ENCODE measurements around the gene MEI4. TPM values are rescaled to one million over a fixed set of nuclear protein-coding genes. Genes with fewer than 3 reads are reported as not detected.
"Not testable (repeated sequence)": the region's sequence is repeated elsewhere in the genome, so short reads cannot be mapped to it uniquely, and the experiment has no call there.

The MEI4 gene
- total RNA-seq, 1 donor from 2014 or later: not detected

- no peak overlapping the region for H3K4me3 Mint-ChIP-seq (ENCODE audit: unreplicated experiment)
- H3K36me3 Mint-ChIP-seq (ENCODE audit: unreplicated experiment): no peaks in the 10 kb centered on the region
- TF ChIP-seq CTCF (IDR thresholded peaks at IDR 0.05): no peak
- no peaks in the 10 kb centered on the region for H3K4me1 Mint-ChIP-seq (ENCODE audit: unreplicated experiment)
- no peaks in the 10 kb centered on the region for H3K27me3 Mint-ChIP-seq (ENCODE audit: unreplicated experiment)
- no peak overlapping the region for H3K27ac Mint-ChIP-seq (ENCODE audit: unreplicated experiment)
- H3K9me3 Mint-ChIP-seq (ENCODE audit: unreplicated experiment): no peaks in the 10 kb centered on the region
- no peak for DNase-seq (ENCODE audit: extremely low spot score, unreplicated experiment)
Measured at GRCh38 chr6:77829736-77830135, 176.9 kb downstream of the MEI4 start.

- not testable (repeated sequence) for H3K27ac Mint-ChIP-seq (ENCODE audit: unreplicated experiment); DNase-seq (ENCODE audit: extremely low spot score, unreplicated experiment); H3K27me3 Mint-ChIP-seq (ENCODE audit: unreplicated experiment); H3K4me3 Mint-ChIP-seq (ENCODE audit: unreplicated experiment); H3K4me1 Mint-ChIP-seq (ENCODE audit: unreplicated experiment); H3K9me3 Mint-ChIP-seq (ENCODE audit: unreplicated experiment); H3K36me3 Mint-ChIP-seq (ENCODE audit: unreplicated experiment)
Measured at GRCh38 chr6:77833749-77834148, 180.9 kb downstream of the MEI4 start.

- H3K36me3 Mint-ChIP-seq (ENCODE audit: unreplicated experiment): no peaks in the 10 kb centered on the region
- H3K4me3 Mint-ChIP-seq (ENCODE audit: unreplicated experiment): no peak overlapping the region
- no peak for TF ChIP-seq CTCF (IDR thresholded peaks at IDR 0.05)
- DNase-seq (ENCODE audit: extremely low spot score, unreplicated experiment): no peak
- no peaks in the 10 kb centered on the region for H3K4me1 Mint-ChIP-seq (ENCODE audit: unreplicated experiment)
- H3K27ac Mint-ChIP-seq (ENCODE audit: unreplicated experiment): no peak overlapping the region
- H3K9me3 Mint-ChIP-seq (ENCODE audit: unreplicated experiment): no peaks in the 10 kb centered on the region
- H3K27me3 Mint-ChIP-seq (ENCODE audit: unreplicated experiment): peaks cover 8% of the 10 kb centered on the region
Measured at GRCh38 chr6:77834591-77834996, 181.8 kb downstream of the MEI4 start.

- Mint-ChIP-seq H3K4me3 (ENCODE audit: unreplicated experiment) (no peak overlapping the region), H3K27ac (ENCODE audit: unreplicated experiment) (no peak overlapping the region)
Measured at GRCh38 chr6:77837034-77837784, 184.4 kb downstream of the MEI4 start.

GRCh38 chr6:77839292-77839691 is 186.5 kb downstream of the MEI4 start:
- Mint-ChIP-seq H3K9me3 (ENCODE audit: unreplicated experiment) (no peaks in the 10 kb centered on the region), H3K36me3 (ENCODE audit: unreplicated experiment) (no peaks in the 10 kb centered on the region), H3K27me3 (ENCODE audit: unreplicated experiment) (peaks cover 10% of the 10 kb centered on the region), H3K27ac (ENCODE audit: unreplicated experiment) (no peak overlapping the region), H3K4me3 (ENCODE audit: unreplicated experiment) (no peak overlapping the region), H3K4me1 (ENCODE audit: unreplicated experiment) (no peaks in the 10 kb centered on the region)
- no peak for DNase-seq (ENCODE audit: extremely low spot score, unreplicated experiment)
- no peak for TF ChIP-seq CTCF (IDR thresholded peaks at IDR 0.05)

More at GRCh38 chr6:77837034-77837784, 184.4 kb downstream of the MEI4 start:
- TF ChIP-seq CTCF (IDR thresholded peaks at IDR 0.05): no peak
- Mint-ChIP-seq H3K36me3 (ENCODE audit: unreplicated experiment) (no peaks in the 10 kb centered on the region), H3K4me1 (ENCODE audit: unreplicated experiment) (no peaks in the 10 kb centered on the region), H3K9me3 (ENCODE audit: unreplicated experiment) (no peaks in the 10 kb centered on the region), H3K27me3 (ENCODE audit: unreplicated experiment) (peaks cover 10% of the 10 kb centered on the region)
- DNase-seq (ENCODE audit: extremely low spot score, unreplicated experiment): no peak

All from osteocyte (in vitro differentiated cells).